HepG2 (cell line): Measurements from ENCODE around the gene ZNF593OS. TPM values are rescaled to one million over a fixed set of nuclear protein-coding genes. Genes with fewer than 3 reads are reported as not detected.

ENCODE experiments used
- DBP ChIP-seq: sonication (generic); formaldehyde crosslinking; IDR thresholded peaks from 2 replicates; pipeline ENCODE4 v1.4.0; 2020; ENCODE audit warnings: missing genetic modification reagents; ENCODE audit errors: not compliant biosample characterization
- EZH2 ChIP-seq: conservative IDR thresholded peaks from 2 replicates; pipeline ENCODE4 v1.6.1; 2012; ENCODE audit warnings: mild to moderate bottlenecking, low read depth, low read length, moderate library complexity
- GATAD1 ChIP-seq: IDR thresholded peaks from 2 replicates; pipeline ENCODE4 v1.6.1; 2016; ENCODE audit warnings: missing genetic modification reagents, missing compliant biosample characterization
- HMG20A ChIP-seq: IDR thresholded peaks from 2 replicates; pipeline ENCODE4 v1.6.1; 2016; ENCODE audit warnings: borderline replicate concordance
- MTA1 ChIP-seq: sonication (generic); formaldehyde crosslinking; IDR thresholded peaks from 2 replicates; pipeline ENCODE4 v1.4.0; 2020; ENCODE audit warnings: missing genetic modification reagents, mild to moderate bottlenecking, borderline replicate concordance
- MYNN ChIP-seq: sonication (generic); formaldehyde crosslinking; IDR thresholded peaks from 2 replicates; pipeline ENCODE4 v1.4.0; 2020; ENCODE audit warnings: mild to moderate bottlenecking, low read depth, missing genetic modification reagents
- NBN ChIP-seq: fragments of 450-650 bp; conservative IDR thresholded peaks from 2 replicates; pipeline ENCODE4 v1.6.1; 2017
- PRPF4 ChIP-seq: fragments of 200-400 bp; formaldehyde crosslinking; IDR thresholded peaks from 2 replicates; pipeline ENCODE4 v1.6.1; 2016; ENCODE audit warnings: low read length, low read depth; ENCODE audit not compliant: poor library complexity, severe bottlenecking
- ZMYM4 ChIP-seq: sonication (generic); formaldehyde crosslinking; IDR thresholded peaks from 2 replicates; pipeline ENCODE4 v1.8.1; 2023; ENCODE audit warnings: mild to moderate bottlenecking, missing genetic modification reagents
- ZNF337 ChIP-seq: sonication (generic); formaldehyde crosslinking; IDR thresholded peaks from 2 replicates; pipeline ENCODE4 v1.5.1; 2020; ENCODE audit warnings: missing genetic modification reagents, low read depth, mild to moderate bottlenecking, borderline replicate concordance
- ZNF570 ChIP-seq: sonication (generic); formaldehyde crosslinking; IDR thresholded peaks from 2 replicates; pipeline ENCODE4 v1.4.0; 2020; ENCODE audit warnings: mild to moderate bottlenecking, missing genetic modification reagents, borderline replicate concordance
- ZNF574 ChIP-seq: sonication (generic); formaldehyde crosslinking; IDR thresholded peaks from 2 replicates; pipeline ENCODE4 v1.4.0; 2020; ENCODE audit warnings: missing genetic modification reagents
- ZNF609 ChIP-seq: sonication (generic); formaldehyde crosslinking; IDR thresholded peaks from 2 replicates; pipeline ENCODE4 v1.4.0; 2020; ENCODE audit warnings: mild to moderate bottlenecking, missing genetic modification reagents, borderline replicate concordance
- ZSCAN12 ChIP-seq: sonication (generic); formaldehyde crosslinking; IDR thresholded peaks from 2 replicates; pipeline ENCODE4 v1.9.0; 2021; ENCODE audit warnings: mild to moderate bottlenecking, missing genetic modification reagents
- ZSCAN9 ChIP-seq: IDR thresholded peaks from 2 replicates; pipeline ENCODE4 v1.6.1; 2016; ENCODE audit warnings: borderline replicate concordance
- polyA plus RNA-seq, 8 experiments: library from polyadenylated mRNA; depleted of rRNA in 3 of 8; stranded (reverse) in 7 of 8; unstranded in 1 of 8; fragments of >200 nt; fragmentation: Illumina TruSeq in 4 of 8; extraction: Trizol in 4 of 8; gene quantifications; 2 replicates each; pipeline versions ENCODE4 v1.2.1 to v1.2.3, GENCODE V29; 2011 to 2016; ENCODE audit warnings: low read depth in 4 of 8, missing spikeins in 1 of 8, mixed read lengths in 1 of 8; ENCODE audit not compliant: insufficient read depth in 1 of 8
- total RNA-seq, 5 experiments: library from RNA; depleted of rRNA; stranded (reverse); fragments of >200 nt; fragmentation: Illumina TruSeq; extraction: Trizol; gene quantifications; 2 replicates each; pipeline ENCODE4 v1.2.3, GENCODE V29; 2016; ENCODE audit warnings: low read depth in 1 of 5
- TF ChIP-seq, protein P1 (sequence below): sonication (generic); formaldehyde crosslinking; IDR thresholded peaks from 2 replicates; pipeline ENCODE4 v1.8.0; 2022; ENCODE audit warnings: mild to moderate bottlenecking, missing genetic modification reagents
- TF ChIP-seq, protein P2 (sequence below): sonication (generic); formaldehyde crosslinking; IDR thresholded peaks from 2 replicates; pipeline ENCODE4 v1.8.1; 2023; ENCODE audit warnings: mild to moderate bottlenecking, missing genetic modification reagents, borderline replicate concordance
- TF ChIP-seq, protein P3 (sequence below): sonication (generic); formaldehyde crosslinking; IDR thresholded peaks from 2 replicates; pipeline ENCODE4 v1.4.0; 2020; ENCODE audit warnings: missing genetic modification reagents, low read depth, mild to moderate bottlenecking, borderline replicate concordance

ZNF593OS gene
- total and polyA plus RNA-seq, 2 of the 13 experiments (the other 11 are each of a cell fraction or from before 2014, with no cell fraction given): not detected

DNA sequence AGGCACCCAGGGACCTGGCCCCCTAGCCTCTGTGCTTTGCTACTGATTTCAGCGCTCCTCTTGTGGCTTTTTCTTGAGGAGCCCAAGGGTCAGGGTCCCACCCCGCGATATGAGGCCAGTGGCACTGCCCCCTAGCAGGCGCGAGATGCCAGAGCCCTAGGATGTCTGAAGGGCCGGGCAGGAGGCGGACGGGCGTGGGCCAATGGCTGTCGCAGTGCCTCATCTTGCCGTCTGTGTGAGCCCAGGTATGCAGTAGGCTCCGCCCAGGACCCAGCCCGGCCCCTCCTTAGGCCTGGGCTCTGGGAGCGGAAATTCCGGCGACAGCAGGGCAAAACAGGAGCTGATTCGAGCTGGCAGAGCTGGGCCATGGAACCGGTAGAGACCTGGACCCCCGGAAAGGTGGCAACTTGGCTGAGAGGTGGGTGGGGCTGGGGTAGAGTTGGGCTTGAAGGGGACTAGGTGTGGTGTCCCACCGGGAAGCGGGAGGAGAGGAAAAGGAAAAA is 5.6 kb upstream of the ZNF593OS start, which contains the start of gene CNKSR1 (continued):
- TF ChIP-seq ZNF609 (CRISPR knock-in tag) (no peak), ZSCAN12 (CRISPR knock-in tag) (no peak), GATAD1 (CRISPR knock-in tag) (peak; percentile 57; the same call in 1 of the 2 replicates), NBN (no peak), PRPF4 (no peak), MYNN (CRISPR knock-in tag) (0 out of 2 replicates have a peak, but pooled peaks have one; percentile 24), EZH2 (no peak), ZMYM4 (CRISPR knock-in tag) (no peak), MTA1 (CRISPR knock-in tag) (no peak), ZNF570 (no peak), ZNF574 (CRISPR knock-in tag) (peak; percentile 14), DBP (no peak), ZNF337 (CRISPR knock-in tag) (no peak), ZSCAN9 (CRISPR knock-in tag) (no peak), HMG20A (CRISPR knock-in tag) (no peak)
- TF ChIP-seq, protein P1, sequence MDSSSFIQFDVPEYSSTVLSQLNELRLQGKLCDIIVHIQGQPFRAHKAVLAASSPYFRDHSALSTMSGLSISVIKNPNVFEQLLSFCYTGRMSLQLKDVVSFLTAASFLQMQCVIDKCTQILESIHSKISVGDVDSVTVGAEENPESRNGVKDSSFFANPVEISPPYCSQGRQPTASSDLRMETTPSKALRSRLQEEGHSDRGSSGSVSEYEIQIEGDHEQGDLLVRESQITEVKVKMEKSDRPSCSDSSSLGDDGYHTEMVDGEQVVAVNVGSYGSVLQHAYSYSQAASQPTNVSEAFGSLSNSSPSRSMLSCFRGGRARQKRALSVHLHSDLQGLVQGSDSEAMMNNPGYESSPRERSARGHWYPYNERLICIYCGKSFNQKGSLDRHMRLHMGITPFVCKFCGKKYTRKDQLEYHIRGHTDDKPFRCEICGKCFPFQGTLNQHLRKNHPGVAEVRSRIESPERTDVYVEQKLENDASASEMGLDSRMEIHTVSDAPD: no peak
- TF ChIP-seq, protein P2, sequence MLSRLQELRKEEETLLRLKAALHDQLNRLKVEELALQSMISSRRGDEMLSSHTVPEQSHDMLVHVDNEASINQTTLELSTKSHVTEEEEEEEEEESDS (CRISPR knock-in tag): no peak
- TF ChIP-seq, protein P3, sequence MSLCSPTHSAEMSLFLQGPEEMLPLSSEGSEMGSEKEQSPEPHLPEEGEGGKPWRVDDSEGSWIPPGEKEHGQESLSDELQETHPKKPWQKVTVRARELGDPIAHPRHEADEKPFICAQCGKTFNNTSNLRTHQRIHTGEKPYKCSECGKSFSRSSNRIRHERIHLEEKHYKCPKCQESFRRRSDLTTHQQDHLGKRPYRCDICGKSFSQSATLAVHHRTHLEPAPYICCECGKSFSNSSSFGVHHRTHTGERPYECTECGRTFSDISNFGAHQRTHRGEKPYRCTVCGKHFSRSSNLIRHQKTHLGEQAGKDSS (CRISPR knock-in tag): no peak
